Muscle layer of colon (tissue), 2 donors: ENCODE measurements around the gene PALLD.
"Not testable (repeated sequence)": the region's sequence is repeated elsewhere in the genome, so short reads cannot be mapped to it uniquely, and the experiment has no call there.

Experiments
- H3K27ac ChIP-seq: one replicate; pipeline ENCODE4 v1.7.0; 2013; ENCODE audit warnings: low read depth, mild to moderate bottlenecking, low read length, moderate library complexity
- H3K27me3 ChIP-seq, 2 donors: one replicate each; pipeline ENCODE4 v1.7.0; 2013; ENCODE audit warnings: low read length in 2 of 2, mild to moderate bottlenecking in 2 of 2; ENCODE audit not compliant: insufficient read depth in 2 of 2, control insufficient read depth in 1 of 2
- H3K36me3 ChIP-seq: one replicate; pipeline ENCODE4 v1.7.0; 2013; ENCODE audit warnings: mild to moderate bottlenecking, low read length; ENCODE audit not compliant: insufficient read depth
- H3K4me1 ChIP-seq: one replicate; pipeline ENCODE4 v1.7.0; 2013; ENCODE audit warnings: mild to moderate bottlenecking, low read length; ENCODE audit not compliant: insufficient read depth
- H3K4me3 ChIP-seq, 2 donors: one replicate each; pipeline ENCODE4 v1.7.0; 2013; ENCODE audit warnings: low read length in 2 of 2, low read depth in 1 of 2, mild to moderate bottlenecking in 1 of 2, moderate library complexity in 1 of 2
- H3K9ac ChIP-seq: one replicate; pipeline ENCODE4 v1.7.0; 2013; ENCODE audit warnings: low read length
- H3K9me3 ChIP-seq: one replicate; pipeline ENCODE4 v1.7.0; 2013; ENCODE audit warnings: mild to moderate bottlenecking, low read length
- donor health status: abdominal sarcoma.
- donor health status: Adenocarcinoma of cecum.

PALLD gene

DNA sequence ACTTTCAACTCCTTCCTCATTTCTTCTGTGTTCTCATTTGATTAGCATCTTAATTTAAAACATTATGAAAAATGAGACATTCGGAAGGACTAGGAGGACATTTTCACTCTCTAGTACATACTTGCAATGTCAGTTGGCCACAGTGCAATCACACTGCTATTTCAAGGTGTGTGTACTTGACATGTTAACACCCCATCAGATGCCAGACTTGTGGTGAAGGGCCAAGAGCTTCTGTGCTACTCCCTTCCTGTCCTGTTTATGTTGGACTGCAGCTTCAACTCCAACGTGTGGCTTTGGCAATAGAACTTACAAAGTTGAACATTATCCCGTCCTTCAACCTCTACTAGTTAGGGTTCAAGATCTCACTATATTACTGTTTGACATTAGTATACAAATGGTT lies 221.0 kb downstream of the PALLD start:
- Histone ChIP-seq H3K27ac (no peak overlapping the region), H3K9ac (no peak overlapping the region), H3K27me3 (no peaks in the 10 kb centered on the region), H3K9me3 (no peaks in the 10 kb centered on the region), H3K4me1 (peaks cover 22% of the 10 kb centered on the region), H3K4me3 (no peak overlapping the region), H3K36me3 (no peaks in the 10 kb centered on the region)

DNA sequence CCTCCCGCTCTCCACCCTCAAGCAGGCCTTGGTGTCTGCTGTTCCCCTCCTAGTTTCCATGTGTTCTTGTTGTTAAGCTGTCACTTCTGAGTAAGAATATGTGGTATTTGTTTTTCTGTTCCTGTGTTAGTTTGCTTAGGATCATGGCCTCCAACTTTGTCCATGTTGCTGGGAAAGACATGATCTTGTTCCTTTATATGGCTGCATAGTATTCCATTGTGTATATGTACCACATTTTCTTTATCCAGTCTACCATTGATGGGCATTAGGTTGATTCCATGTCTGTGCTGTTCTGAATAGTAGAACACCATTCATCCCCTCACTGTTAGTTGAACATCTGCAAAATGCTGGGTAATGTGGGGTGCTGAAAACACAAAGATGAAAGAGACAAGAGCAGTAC lies 222.9 kb downstream of the PALLD start:
- H3K27ac ChIP-seq: no peak overlapping the region
- no peak overlapping the region for H3K9ac ChIP-seq
- H3K4me1 ChIP-seq: peaks cover 20% of the 10 kb centered on the region
- no peaks in the 10 kb centered on the region for H3K27me3 ChIP-seq
- no peak overlapping the region for H3K4me3 ChIP-seq
- H3K36me3 ChIP-seq: no peaks in the 10 kb centered on the region
- H3K9me3 ChIP-seq: no peaks in the 10 kb centered on the region

DNA sequence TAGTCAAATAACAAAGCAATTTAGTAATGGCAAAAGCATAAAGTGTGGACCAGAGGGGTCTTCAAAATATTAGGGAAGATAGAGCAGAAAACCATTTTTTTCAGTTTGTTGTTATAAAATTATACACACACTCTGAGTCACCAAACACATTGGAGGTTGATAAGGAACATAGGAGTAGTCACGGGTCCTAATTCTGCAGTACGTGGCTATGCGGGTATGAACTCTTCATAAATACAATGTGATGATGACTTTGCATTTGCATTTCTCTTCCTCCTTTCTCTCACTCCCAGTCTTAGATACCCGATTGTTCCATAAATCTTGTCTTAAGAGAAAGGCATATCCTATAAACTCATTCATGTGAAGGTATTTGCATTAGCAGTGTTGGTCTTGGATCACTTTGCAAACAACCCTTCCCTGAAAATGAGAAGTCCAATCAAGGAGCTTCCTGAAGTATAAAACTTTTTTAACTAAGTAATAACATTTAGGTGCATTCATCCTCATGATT lies 223.6 kb downstream of the PALLD start:
- Histone ChIP-seq H3K36me3 (no peaks in the 10 kb centered on the region), H3K9ac (no peak overlapping the region), H3K9me3 (no peaks in the 10 kb centered on the region), H3K27me3 (no peaks in the 10 kb centered on the region), H3K27ac (no peak overlapping the region), H3K4me3 (no peak overlapping the region), H3K4me1 (peaks cover 20% of the 10 kb centered on the region)

DNA sequence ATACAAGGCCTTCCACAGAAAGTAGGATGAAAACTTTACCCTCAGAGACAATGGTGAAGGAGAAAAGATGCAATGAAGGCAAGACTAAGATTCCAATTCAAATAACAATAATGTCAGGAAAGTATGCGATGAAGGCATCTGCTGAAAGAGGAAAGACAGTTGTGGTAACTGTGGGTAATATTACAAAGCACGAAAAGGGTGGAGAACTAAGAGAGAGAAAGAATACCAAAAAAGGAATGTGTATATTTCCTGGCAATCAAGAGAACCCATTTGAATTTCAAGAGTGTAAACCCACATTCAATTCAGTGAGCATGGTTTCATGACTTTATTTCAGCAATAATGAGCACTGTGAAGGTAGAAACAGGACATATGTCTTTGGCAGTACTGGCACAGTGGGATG lies 225.5 kb downstream of the PALLD start:
- Histone ChIP-seq H3K4me3 (no peak overlapping the region), H3K4me1 (peaks cover 15% of the 10 kb centered on the region), H3K27me3 (no peaks in the 10 kb centered on the region), H3K9me3 (no peaks in the 10 kb centered on the region), H3K27ac (no peak overlapping the region), H3K9ac (no peak overlapping the region), H3K36me3 (no peaks in the 10 kb centered on the region)

DNA sequence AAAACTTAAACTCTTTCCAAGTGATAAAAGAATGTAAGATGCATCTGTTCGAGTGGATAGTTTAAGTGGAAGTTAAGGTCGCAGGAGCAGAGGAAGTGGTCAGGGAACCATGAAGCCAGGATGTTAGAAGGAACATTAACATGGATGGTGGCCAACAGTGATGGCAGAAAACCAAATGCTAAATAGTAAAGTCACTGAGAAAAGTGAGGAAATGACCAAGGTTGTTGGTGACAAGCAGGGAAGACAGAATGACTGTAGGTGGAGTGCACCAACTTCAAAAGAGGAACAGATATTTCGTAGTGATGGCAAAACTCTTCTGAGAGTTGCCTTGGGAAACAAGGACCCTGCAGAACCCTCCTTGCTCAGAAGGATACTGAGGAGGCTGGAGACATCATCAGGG lies 226.2 kb downstream of the PALLD start:
- H3K4me1 ChIP-seq: peaks cover 11% of the 10 kb centered on the region
- H3K27me3 ChIP-seq: no peaks in the 10 kb centered on the region
- H3K36me3 ChIP-seq: no peaks in the 10 kb centered on the region
- H3K27ac ChIP-seq: no peak overlapping the region
- no peak overlapping the region for H3K9ac ChIP-seq
- H3K4me3 ChIP-seq: no peak overlapping the region
- no peaks in the 10 kb centered on the region for H3K9me3 ChIP-seq

DNA sequence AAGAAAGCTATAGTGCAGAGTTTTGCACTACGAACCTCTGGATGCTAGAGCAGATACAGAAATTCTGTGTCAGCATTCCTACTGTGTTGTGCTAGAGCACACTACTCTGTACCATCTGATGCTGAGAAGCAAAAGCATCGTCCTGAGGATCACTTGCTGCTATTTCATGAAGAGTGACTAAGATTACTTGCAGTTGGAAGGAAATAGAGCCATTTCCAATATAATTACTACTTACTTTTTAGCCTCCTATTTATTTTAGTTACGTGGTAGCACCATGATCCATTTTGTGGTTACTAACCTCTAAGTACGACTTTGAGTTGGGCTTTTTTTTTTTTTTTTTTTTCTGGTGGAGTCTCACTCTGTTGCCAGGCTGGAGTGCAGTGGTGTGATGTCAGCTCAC lies 226.7 kb downstream of the PALLD start:
- Histone ChIP-seq H3K27me3 (no peaks in the 10 kb centered on the region), H3K36me3 (no peaks in the 10 kb centered on the region), H3K9me3 (no peaks in the 10 kb centered on the region), H3K9ac (no peak overlapping the region), H3K27ac (no peak overlapping the region), H3K4me1 (peaks cover 10% of the 10 kb centered on the region), H3K4me3 (no peak overlapping the region)

DNA sequence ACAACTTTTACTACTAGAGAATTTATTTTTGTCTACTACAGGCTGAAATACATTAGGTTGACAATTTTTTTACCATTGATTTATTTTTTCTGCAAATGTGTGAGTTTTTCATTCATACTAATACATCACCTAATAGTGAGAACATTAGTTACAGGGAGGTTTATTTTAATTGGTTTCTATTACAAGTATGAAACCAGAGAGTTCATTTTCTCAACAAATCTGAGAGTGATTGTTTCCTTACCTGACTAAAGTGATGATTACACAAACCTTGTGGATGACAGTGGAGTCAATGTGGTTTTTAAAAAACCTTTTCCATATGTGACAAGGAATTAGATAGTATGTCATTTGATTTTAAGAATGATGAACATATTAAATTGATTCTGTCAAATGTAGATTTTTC lies 227.4 kb downstream of the PALLD start:
- H3K9ac ChIP-seq: no peak overlapping the region
- no peak overlapping the region for H3K27ac ChIP-seq
- H3K4me3 ChIP-seq: no peak overlapping the region
- no peaks in the 10 kb centered on the region for H3K9me3 ChIP-seq
- H3K4me1 ChIP-seq: peaks cover 10% of the 10 kb centered on the region
- H3K36me3 ChIP-seq: no peaks in the 10 kb centered on the region
- H3K27me3 ChIP-seq: no peaks in the 10 kb centered on the region

DNA sequence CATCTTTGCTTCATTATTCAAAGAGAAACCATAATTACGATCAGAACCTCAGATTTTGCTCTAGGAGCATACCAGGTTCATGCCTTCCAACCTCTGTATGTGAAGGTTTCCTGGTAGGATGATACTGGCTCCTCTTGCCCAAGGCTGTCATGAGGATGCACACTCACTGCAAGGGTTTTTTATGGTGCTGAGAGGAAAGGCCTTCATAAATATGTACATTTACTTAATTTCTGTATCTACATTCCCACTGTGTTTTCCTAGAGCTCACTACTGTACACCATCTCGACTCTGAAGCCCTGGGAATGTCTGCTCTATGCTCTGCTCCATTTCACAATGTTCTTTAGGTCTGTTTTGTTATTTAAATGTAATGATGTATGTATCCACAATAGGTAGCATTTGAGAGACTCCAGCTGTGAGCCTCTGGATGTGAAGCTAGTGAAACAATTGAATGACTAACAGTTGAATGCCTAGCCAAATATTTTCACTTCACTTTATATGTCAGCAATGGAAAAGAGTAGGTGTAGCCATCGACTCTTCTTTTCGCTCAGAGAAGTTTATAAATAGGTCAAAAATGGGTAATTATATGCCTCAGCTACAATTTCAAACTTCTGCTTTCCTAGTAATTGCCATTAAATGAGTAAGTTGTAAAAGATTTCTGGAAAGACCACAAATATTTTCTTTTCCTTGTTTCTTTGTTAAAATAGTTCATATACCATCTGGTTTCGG lies 228.0 kb downstream of the PALLD start:
- no peak overlapping the region for H3K9ac ChIP-seq
- H3K9me3 ChIP-seq: no peaks in the 10 kb centered on the region
- no peak overlapping the region for H3K27ac ChIP-seq
- no peak overlapping the region for H3K4me3 ChIP-seq
- no peaks in the 10 kb centered on the region for H3K36me3 ChIP-seq
- H3K27me3 ChIP-seq: no peaks in the 10 kb centered on the region
- peaks cover 10% of the 10 kb centered on the region for H3K4me1 ChIP-seq

DNA sequence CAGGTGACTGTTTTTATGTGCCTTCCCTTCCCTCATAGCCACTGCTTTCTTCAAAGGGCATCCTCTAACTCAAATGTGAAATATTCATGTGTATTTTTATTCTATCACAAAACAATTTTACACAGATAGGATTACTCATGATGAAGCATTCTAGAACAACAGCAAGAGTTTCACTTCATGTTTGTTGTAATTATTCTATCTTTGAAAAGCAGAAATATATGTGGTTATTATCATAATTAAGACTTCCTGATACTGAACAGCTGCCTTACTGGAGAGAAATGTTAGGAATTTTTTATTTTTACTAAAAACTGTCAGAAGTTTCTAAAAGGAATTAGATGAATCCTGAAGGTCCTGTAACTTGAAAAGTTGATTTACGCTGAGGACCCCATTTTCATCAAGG lies 229.1 kb downstream of the PALLD start:
- no peaks in the 10 kb centered on the region for H3K36me3 ChIP-seq
- H3K9ac ChIP-seq: no peak overlapping the region
- no peak overlapping the region for H3K4me3 ChIP-seq
- H3K4me1 ChIP-seq: peaks cover 14% of the 10 kb centered on the region
- H3K27me3 ChIP-seq: no peaks in the 10 kb centered on the region
- H3K9me3 ChIP-seq: no peaks in the 10 kb centered on the region
- H3K27ac ChIP-seq: no peak overlapping the region

DNA sequence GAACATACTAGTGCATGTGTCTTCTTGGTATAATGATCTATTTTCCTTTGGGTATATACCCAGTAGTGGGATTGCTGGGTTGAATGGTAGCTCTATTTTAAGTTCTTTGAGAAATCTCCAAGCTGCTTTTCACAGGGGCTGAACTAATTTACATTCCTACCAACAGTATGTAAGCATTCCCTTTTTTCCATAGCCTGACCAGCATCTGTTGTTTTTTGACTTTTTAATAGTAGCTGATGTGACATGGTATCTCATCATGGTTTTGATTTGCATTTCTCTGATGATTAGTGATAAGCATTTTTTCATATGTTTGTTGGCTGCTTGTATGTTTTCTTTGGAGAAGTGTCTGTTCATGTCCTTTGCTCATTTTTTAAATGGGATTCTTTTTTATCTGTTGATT lies 230.3 kb downstream of the PALLD start:
- not testable (repeated sequence) for H3K9ac ChIP-seq, H3K4me3 ChIP-seq, H3K27ac ChIP-seq, H3K9me3 ChIP-seq, H3K36me3 ChIP-seq, H3K27me3 ChIP-seq
- H3K4me1 ChIP-seq: peaks cover 13% of the 10 kb centered on the region

DNA sequence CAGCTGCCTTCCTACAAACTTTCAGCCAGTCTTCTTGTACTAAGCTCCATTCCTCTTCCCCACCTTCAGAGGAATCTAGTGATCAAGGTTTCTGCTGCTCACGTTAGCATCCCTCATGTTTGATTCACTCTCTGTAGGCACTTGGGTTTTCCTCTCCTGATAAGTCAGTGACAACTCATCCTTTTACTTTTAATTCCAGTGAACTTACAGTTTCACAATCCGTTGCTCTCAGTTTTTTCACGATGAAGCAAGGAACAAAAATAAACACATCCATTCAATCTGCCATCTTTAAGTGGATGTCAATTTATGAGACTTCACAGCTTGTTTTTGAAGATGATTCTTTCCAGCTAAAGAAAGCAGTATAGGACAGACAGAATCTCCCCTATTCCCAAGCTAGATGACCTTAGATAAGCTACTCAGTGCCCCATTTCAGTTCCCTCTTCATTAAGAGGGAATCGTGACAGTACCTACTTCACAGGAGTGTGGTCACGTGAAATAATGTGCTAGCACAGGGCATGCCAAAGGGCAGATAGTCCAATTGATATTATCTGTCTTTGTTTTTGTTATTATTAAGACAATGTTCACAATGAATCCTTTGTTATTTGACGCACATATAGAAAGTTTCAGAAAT lies 234.3 kb downstream of the PALLD start:
- H3K9ac ChIP-seq: no peak overlapping the region
- H3K4me3 ChIP-seq: no peak overlapping the region
- H3K27me3 ChIP-seq: no peaks in the 10 kb centered on the region
- no peaks in the 10 kb centered on the region for H3K9me3 ChIP-seq
- no peaks in the 10 kb centered on the region for H3K36me3 ChIP-seq
- H3K27ac ChIP-seq: no peak overlapping the region
- H3K4me1 ChIP-seq: peaks cover 4% of the 10 kb centered on the region
